ENCODE results near the gene KIF18B. TPM values are rescaled to one million over a fixed set of nuclear protein-coding genes. Genes with fewer than 3 reads are reported as not detected.

The KIF18B gene
- total and polyA plus RNA-seq, 2 donors (not counting 3 experiments of a cell fraction or from before 2014, with no cell fraction given) = 24.5 to 50.3 TPM

GRCh38 chr17:44910231-44911106, 37.1 kb downstream of the KIF18B start:
- H4K20me1 ChIP-seq (replicated peaks; ENCODE audit: control insufficient read depth, extremely low read depth, insufficient read depth, low read length) = no peaks in the 10 kb centered on the region
- dilution Hi-C loops (cut with MboI; ENCODE audit: extremely low pct_ligation_motif_present, low sequenced_read_pairs) (no loop called here), intact Hi-C loops (cut with micrococcal nuclease) (no loop called here)
- peaks cover 19% of the 10 kb centered on the region for H3K4me1 ChIP-seq (ENCODE audit: control insufficient read depth, extremely low read depth, insufficient read depth, low read length)
- DNase-seq (ENCODE audit: low read depth, low spot score) (no peak), FAIRE-seq (no peak)
- no peaks in the 10 kb centered on the region for H3K9me1 ChIP-seq (replicated peaks; ENCODE audit: control insufficient read depth, extremely low read depth, insufficient read depth, low read length)
- H2AFZ ChIP-seq (ENCODE audit: low read depth, low read length) = peak overlapping the region; percentile 80
- CTCF ChIA-PET = interaction anchor here (0.8 to 4.8 kb wide), 8 partner anchors 7 to 225 kb away, joined by 3 to 35 read pairs (median 6); partner anchors contain the start of genes ACBD4 and EFTUD2
- H3K4me2 ChIP-seq (ENCODE audit: insufficient read depth, low read length) = no peak overlapping the region
- H3K79me2 ChIP-seq (ENCODE audit: control insufficient read depth, insufficient read depth, low read length) = no peaks in the 10 kb centered on the region
- H3K9ac ChIP-seq (replicated peaks; ENCODE audit: extremely low read depth, insufficient read depth, low read length) = no peak overlapping the region
- BruUV-seq (replicated peaks) = no TSS peak
- H3K9me3 ChIP-seq (replicated peaks; ENCODE audit: control insufficient read depth, insufficient read depth, low read length) = no peaks in the 10 kb centered on the region
- POLR2A ChIA-PET = no interaction called here
- no peak overlapping the region for H3K27ac ChIP-seq (ENCODE audit: insufficient read depth, low read depth, low read length)
- no peak overlapping the region for H3K4me3 ChIP-seq (replicated peaks in 1 of 3; ENCODE audit: insufficient read depth in 1 of 3, low read depth in 1 of 3, low read length in 3 of 3)
- H3K27me3 ChIP-seq (ENCODE audit: control insufficient read depth in 2 of 2, insufficient read depth in 2 of 2, low read length in 2 of 2) = no peaks in the 10 kb centered on the region
- H3K36me3 ChIP-seq (ENCODE audit: control insufficient read depth in 2 of 2, extremely low read depth in 1 of 2, insufficient read depth in 2 of 2, low read length in 2 of 2) = no peaks in the 10 kb centered on the region
- TF ChIP-seq POLR2A (IDR thresholded peaks at IDR 0.05; ENCODE audit: low read depth, low read length) = no peak

GRCh38 chr17:44909681-44910144, 37.9 kb downstream of the KIF18B start:
- POLR2A ChIA-PET = no interaction called here
- DNase-seq (ENCODE audit: low read depth, low spot score) (no peak), FAIRE-seq (no peak)
- BruUV-seq (replicated peaks) = no TSS peak
- CTCF ChIA-PET = interaction anchor here (0.8 to 4.8 kb wide), 7 partner anchors 8 to 226 kb away, joined by 4 to 35 read pairs (median 6); partner anchors contain the start of genes ACBD4 and EFTUD2
- Histone ChIP-seq H3K4me3 (replicated peaks in 1 of 3; ENCODE audit: insufficient read depth in 1 of 3, low read depth in 1 of 3, low read length in 3 of 3) (no peak overlapping the region), H3K9me1 (replicated peaks; ENCODE audit: control insufficient read depth, extremely low read depth, insufficient read depth, low read length) (no peaks in the 10 kb centered on the region), H3K27ac (ENCODE audit: insufficient read depth, low read depth, low read length) (no peak overlapping the region), H4K20me1 (replicated peaks; ENCODE audit: control insufficient read depth, extremely low read depth, insufficient read depth, low read length) (no peaks in the 10 kb centered on the region), H3K9ac (replicated peaks; ENCODE audit: extremely low read depth, insufficient read depth, low read length) (no peak overlapping the region), H3K9me3 (replicated peaks; ENCODE audit: control insufficient read depth, insufficient read depth, low read length) (no peaks in the 10 kb centered on the region), H3K36me3 (ENCODE audit: control insufficient read depth in 2 of 2, extremely low read depth in 1 of 2, insufficient read depth in 2 of 2, low read length in 2 of 2) (no peaks in the 10 kb centered on the region), H3K27me3 (ENCODE audit: control insufficient read depth in 2 of 2, insufficient read depth in 2 of 2, low read length in 2 of 2) (no peaks in the 10 kb centered on the region), H3K79me2 (ENCODE audit: control insufficient read depth, insufficient read depth, low read length) (no peaks in the 10 kb centered on the region), H3K4me1 (ENCODE audit: control insufficient read depth, extremely low read depth, insufficient read depth, low read length) (peaks cover 24% of the 10 kb centered on the region), H2AFZ (ENCODE audit: low read depth, low read length) (no peak overlapping the region), H3K4me2 (ENCODE audit: insufficient read depth, low read length) (no peak overlapping the region)
- intact Hi-C loops (cut with micrococcal nuclease) = no loop called here
- no peak for TF ChIP-seq POLR2AphosphoS5 (IDR thresholded peaks at IDR 0.05; ENCODE audit: insufficient read depth, low read depth, low read length)
- no peak for TF ChIP-seq POLR2A (IDR thresholded peaks at IDR 0.05; ENCODE audit: low read depth, low read length)
- no peak for TF ChIP-seq MYC (IDR thresholded peaks at IDR 0.05; ENCODE audit: low read depth, low read length)
- dilution Hi-C loops (cut with MboI; ENCODE audit: extremely low pct_ligation_motif_present, low sequenced_read_pairs) = no loop called here

All from endothelial cell of umbilical vein (primary cell).